ENCODE data around the gene UPF2.
A peak's percentile ranks its signal among the peaks of the same experiment; 100 is the strongest.
"Not testable (repeated sequence)": the region's sequence is repeated elsewhere in the genome, so short reads cannot be mapped to it uniquely, and the experiment has no call there.

Gene UPF2

DNA sequence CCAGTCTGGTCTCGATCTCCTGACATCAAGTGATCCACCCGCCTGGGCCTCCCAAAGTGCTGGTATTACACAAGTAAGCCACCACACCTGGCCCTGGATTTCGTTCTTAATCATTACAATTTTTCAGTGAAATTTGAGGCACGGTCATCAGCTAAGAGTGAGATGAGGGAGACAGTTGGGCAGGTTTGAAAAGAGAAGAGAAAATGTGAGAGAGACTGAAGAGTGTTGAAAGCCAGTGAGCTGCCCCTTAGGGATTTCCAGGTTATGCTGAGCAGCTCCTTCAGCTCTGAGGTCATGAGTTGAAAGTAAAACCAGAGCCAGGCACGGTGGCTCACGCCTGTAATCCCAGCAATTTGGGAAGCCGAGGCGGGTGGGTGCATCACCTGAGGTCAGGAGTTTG lies 5.9 kb upstream of the UPF2 start:
- no peak overlapping the region for H3K4me3 ChIP-seq
- H3K27ac ChIP-seq = no peak overlapping the region

DNA sequence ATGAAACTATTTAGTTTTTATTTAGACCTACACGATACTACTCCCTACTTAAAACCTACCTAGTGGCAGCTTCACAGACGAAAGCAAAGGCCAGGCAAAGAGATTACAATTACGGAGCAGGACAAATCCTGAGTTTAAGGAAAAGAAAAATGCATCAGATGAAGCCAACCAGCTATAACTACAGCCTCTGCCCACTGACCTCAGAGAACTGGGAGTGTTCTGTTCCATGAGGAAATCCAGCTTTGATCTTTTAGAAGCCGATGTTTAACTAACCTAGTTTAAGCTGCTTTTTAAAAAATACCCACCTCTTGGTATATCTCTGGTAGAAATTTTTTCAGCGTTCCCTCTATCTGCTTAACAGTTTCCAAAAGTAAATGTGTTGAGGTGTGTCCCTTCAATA lies 3.0 kb upstream of the UPF2 start:
- Histone ChIP-seq H3K27ac (no peak overlapping the region), H3K4me3 (no peak overlapping the region)

DNA sequence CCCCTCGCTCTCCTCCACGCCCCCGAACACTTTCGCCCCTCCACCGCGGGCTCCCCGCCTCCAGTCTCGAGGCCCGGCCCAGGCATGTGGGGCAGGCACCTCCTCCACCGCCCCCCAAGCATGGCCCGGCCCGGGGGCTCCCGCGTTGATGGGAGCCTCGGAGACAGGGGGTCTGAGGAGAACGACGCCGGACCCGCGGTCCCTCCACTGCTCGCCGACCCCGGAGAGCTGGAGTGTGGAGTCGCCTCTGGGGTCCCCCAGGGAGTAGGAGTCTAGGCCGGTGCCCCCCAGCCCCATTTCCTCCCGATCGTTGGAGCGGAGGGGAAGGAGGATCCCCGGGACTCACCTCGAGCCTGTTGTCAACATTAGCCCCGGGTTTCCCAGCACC lies 206 bp downstream of the UPF2 start:
- peak overlapping the region; percentile 93 to 100 (median 99) for H3K27ac ChIP-seq
- peak overlapping the region; percentile 76 to 100 (median 90) for H3K4me3 ChIP-seq

- Histone ChIP-seq H3K27ac (peak overlapping the region; percentile 93 to 100 (median 99)), H3K4me3 (peak overlapping the region; percentile 76 to 100 (median 90))
Measured at GRCh38 chr10:12041766-12042408, 722 bp downstream of the UPF2 start.

GRCh38 chr10:12036073-12036655 lies 6.4 kb downstream of the UPF2 start:
- no peak overlapping the region for H3K27ac ChIP-seq
- no peak overlapping the region for H3K4me3 ChIP-seq

DNA sequence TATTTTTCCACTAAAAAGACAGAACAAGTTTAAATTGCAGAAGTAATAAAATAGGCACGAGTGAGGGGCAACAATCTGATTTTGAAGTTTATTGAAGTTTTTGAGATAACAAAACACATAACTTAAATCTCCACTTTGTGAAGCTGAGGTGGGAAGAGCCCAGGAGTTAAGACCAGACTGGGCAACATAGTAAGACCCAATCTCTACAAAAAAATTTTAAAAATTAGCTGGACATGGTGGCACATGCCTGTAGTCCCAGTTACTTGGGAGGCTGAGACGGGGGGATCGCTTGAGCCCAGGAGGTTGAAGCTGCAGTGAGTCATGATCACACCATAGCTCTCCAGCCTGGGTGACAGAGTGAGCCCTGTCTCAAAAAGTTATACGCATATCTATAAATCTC lies 11.2 kb downstream of the UPF2 start:
- H3K27ac ChIP-seq = no peak overlapping the region
- no peak overlapping the region for H3K4me3 ChIP-seq

- Histone ChIP-seq H3K4me3 (no peak overlapping the region), H3K27ac (no peak overlapping the region)
Measured at GRCh38 chr10:12027539-12027938, 15.1 kb downstream of the UPF2 start.

GRCh38 chr10:12025591-12025990 lies 17.0 kb downstream of the UPF2 start:
- H3K27ac ChIP-seq = no peak overlapping the region

DNA sequence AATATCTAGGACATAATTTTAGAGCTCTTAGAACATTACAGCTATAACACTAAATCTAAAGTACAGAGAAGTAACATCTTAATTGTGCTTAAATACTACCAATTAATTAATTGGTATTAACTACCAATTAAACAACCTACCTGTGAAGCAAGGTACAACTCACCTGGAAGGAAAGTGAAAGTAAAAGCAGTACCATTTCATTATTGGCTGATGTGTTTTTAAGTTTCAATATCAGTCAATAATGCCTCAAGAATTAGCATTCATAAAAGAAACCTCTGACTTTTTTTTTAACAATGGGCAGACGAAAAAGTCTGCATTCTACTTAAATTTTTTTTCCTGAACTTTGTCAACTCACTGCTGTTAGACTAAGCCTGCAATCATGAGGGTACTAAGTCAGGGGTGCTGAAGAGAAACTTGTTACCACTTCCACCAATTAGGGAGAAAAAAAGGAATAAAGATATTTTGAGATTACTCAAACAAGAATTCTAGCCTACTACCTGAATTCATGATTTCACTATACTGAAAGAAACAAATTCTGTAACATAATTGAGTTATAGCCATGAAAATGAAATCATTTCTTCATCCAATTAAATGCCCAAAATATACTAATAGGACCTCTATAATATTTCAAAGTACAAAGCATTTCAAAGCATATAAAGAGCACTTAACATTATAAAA lies 19.9 kb downstream of the UPF2 start:
- Histone ChIP-seq H3K4me3 (no peak overlapping the region), H3K27ac (no peak overlapping the region)

More at GRCh38 chr10:12025591-12025990, 17.0 kb downstream of the UPF2 start:
- H3K4me3 ChIP-seq = no peak overlapping the region

DNA sequence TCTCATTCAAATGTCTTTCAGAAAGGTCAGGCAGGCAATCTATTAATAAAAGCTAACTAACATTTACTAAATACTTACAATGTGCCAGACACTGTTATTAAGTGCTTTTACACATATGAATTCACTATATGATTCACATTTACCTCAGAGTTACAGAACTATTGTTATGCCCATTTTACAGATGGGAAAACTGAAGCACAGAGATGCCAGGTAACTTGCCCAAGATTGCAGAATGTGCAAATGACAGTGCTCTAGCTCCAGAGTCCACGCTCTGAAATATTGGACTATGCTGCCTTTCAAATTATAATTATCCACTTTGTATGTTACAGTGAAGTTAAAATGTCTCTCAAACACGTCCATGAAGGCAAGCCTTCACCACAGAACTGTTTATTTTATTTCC lies 22.0 kb downstream of the UPF2 start:
- H3K27ac ChIP-seq = no peak overlapping the region
- no peak overlapping the region for H3K4me3 ChIP-seq

- no peak overlapping the region for H3K27ac ChIP-seq
- no peak overlapping the region for H3K4me3 ChIP-seq
Measured at GRCh38 chr10:12019283-12019971, 23.2 kb downstream of the UPF2 start.

GRCh38 chr10:12018438-12019282 lies 23.9 kb downstream of the UPF2 start:
- Histone ChIP-seq H3K4me3 (no peak overlapping the region), H3K27ac (no peak overlapping the region)

GRCh38 chr10:12013926-12014325 lies 28.7 kb downstream of the UPF2 start:
- Histone ChIP-seq H3K4me3 (no peak overlapping the region), H3K27ac (no peak overlapping the region)

- H3K27ac ChIP-seq, H3K4me3 ChIP-seq: not testable (repeated sequence)
Measured at GRCh38 chr10:12013391-12013790, 29.2 kb downstream of the UPF2 start.

GRCh38 chr10:12010353-12010752 lies 32.3 kb downstream of the UPF2 start:
- no peak overlapping the region for H3K27ac ChIP-seq
- H3K4me3 ChIP-seq = no peak overlapping the region

- H3K4me3 ChIP-seq, H3K27ac ChIP-seq: not testable (repeated sequence)
Measured at GRCh38 chr10:12008842-12009241, 33.8 kb downstream of the UPF2 start.

DNA sequence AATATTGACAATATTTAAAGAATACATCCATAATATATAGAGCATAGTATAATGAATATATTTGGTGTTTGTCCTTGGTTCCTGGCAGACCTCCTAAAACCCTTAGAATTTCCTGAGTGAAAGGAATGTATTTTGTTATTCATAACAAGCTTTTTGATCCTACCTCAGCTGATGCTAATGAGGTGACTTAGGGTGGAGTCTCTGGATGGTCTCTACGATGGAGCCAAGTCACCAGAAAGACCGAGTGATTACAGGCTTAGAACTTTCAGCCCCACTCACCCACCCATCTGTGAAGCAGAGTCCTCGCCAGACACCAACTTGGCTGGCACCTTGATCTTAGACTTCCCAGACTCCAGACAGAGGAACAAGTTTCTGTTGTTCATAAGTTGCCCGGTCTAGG lies 35.9 kb downstream of the UPF2 start:
- no peak overlapping the region for H3K4me3 ChIP-seq
- no peak overlapping the region for H3K27ac ChIP-seq

DNA sequence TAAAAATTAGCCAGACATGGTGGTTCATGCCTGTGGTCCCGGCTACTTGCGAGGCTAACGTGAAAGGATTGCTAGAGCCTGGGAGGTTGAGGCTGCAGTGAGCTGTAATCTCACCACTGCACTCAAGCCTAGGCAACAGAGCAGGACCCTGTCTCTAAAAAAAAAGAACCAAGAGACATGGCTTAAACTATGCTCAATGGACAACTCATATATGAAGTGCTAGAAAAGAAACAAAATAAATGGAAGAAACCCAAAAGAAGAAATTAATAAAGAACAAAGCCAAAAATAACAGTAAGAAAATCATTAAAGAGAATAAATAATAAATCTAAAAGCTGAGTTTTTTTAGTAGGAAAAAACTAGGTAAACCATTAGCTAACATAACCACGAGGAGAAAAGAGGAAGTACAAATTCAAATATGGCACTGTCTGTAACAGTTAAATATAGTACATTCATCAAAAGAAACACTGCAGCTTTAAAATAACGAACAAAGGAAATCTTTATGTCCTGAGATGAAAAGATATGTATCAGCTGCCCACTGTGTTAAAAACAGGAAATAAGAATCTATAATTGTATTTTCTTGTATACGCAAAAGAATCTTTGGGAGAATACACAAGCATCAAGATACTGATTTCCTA lies 48.7 kb downstream of the UPF2 start:
- Histone ChIP-seq H3K27ac (peak overlapping the region in 2 of 21 experiments; percentile 24 to 32), H3K4me3 (no peak overlapping the region)

GRCh38 chr10:11988924-11989323 lies 53.7 kb downstream of the UPF2 start:
- Histone ChIP-seq H3K4me3 (no peak overlapping the region), H3K27ac (no peak overlapping the region)
